GM12878 (cell line): ENCODE measurements around the gene ESRP2. TPM values are rescaled to one million over a fixed set of nuclear protein-coding genes. Genes with fewer than 3 reads are reported as not detected.

Experiments
- ATAC-seq: fragments of 200-7000 bp; cut with Tn5 transposase; 3 replicates; pipeline ENCODE4 v1.9.1; 2020; ENCODE audit warnings: mild to moderate bottlenecking, moderate library complexity
- BruUV-seq: library from RNA; stranded (reverse); fragments of 400-500 nt; replicated peaks from 2 replicates; lab custom pipeline; 2021; lab: Mats Ljungman, UMichigan
- CTCF ChIA-PET: fragments of 300-600 bp; sonication (Branson Sonifier 250); formaldehyde crosslinking; extraction: SDS; loops from one replicate; lab custom pipeline; 2021; ENCODE audit warnings: inconsistent platforms; lab: Yijun Ruan, JAX
- POLR2A ChIA-PET: fragments of 350-600 bp; formaldehyde crosslinking; extraction: SDS; loops from one replicate; lab custom pipeline; 2021; ENCODE audit warnings: inconsistent platforms; lab: Charles Lee
- RAD21 ChIA-PET: fragments of 300-600 bp; sonication (Branson Sonifier 250); formaldehyde crosslinking; loops from one replicate; lab custom pipeline; 2023; ENCODE audit warnings: antibody characterized with exemption; ENCODE audit not compliant: unreplicated experiment; lab: Charles Lee
- SMC1A ChIA-PET: fragments of 300-600 bp; sonication (Branson Sonifier 250); formaldehyde crosslinking; loops from one replicate; lab custom pipeline; 2023; ENCODE audit not compliant: unreplicated experiment, uncharacterized antibody; lab: Charles Lee
- DNase-seq: peaks from one replicate; pipeline ENCODE4 v3.0.0-alpha.2; 2011; ENCODE audit warnings: low read depth, low spot score
- FAIRE-seq: peaks from 3 replicates; lab custom pipeline; 2011; peaks lifted over from hg19 to GRCh38; lab: Jason Lieb, UNC
- H2AFZ ChIP-seq: 2 replicates; pipeline ENCODE4 v1.6.0; 2011; ENCODE audit warnings: low read depth, low read length, control low read depth; ENCODE audit not compliant: control insufficient read depth
- H3K27ac ChIP-seq: 2 replicates; pipeline ENCODE4 v1.5.1; 2011; ENCODE audit warnings: control low read depth; ENCODE audit not compliant: control insufficient read depth, insufficient read depth
- H3K27me3 ChIP-seq, 2 experiments: replicated peaks in 1 of 2; 2 replicates each; pipeline versions ENCODE4 v1.6.0 to v1.6.1; 2011; ENCODE audit warnings: low read length in 1 of 2; ENCODE audit not compliant: control insufficient read depth in 2 of 2, insufficient read depth in 2 of 2
- H3K36me3 ChIP-seq, 2 experiments: 2 replicates each; pipeline ENCODE4 v1.5.1; 2011; ENCODE audit warnings: low read length in 1 of 2; ENCODE audit not compliant: control insufficient read depth in 2 of 2, insufficient read depth in 2 of 2
- H3K4me1 ChIP-seq: 2 replicates; pipeline ENCODE4 v1.6.1; 2011; ENCODE audit warnings: mild to moderate bottlenecking, low read length, moderate library complexity, mixed read lengths; ENCODE audit not compliant: control insufficient read depth, insufficient read depth
- H3K4me2 ChIP-seq: 2 replicates; pipeline ENCODE4 v1.6.0; 2011; ENCODE audit warnings: control low read depth; ENCODE audit not compliant: control insufficient read depth, insufficient read depth
- H3K4me3 ChIP-seq: fragments of 200-600 bp; sonication (generic); 2 replicates; pipeline ENCODE4 v1.5.1; 2016
- H3K79me2 ChIP-seq: 2 replicates; pipeline ENCODE4 v1.6.0; 2011; ENCODE audit warnings: low read length; ENCODE audit not compliant: control insufficient read depth, insufficient read depth
- H3K9ac ChIP-seq: 2 replicates; pipeline ENCODE4 v1.8.0; 2011; ENCODE audit warnings: low read length, control low read depth, mixed read lengths; ENCODE audit not compliant: control insufficient read depth, insufficient read depth
- H3K9me3 ChIP-seq: replicated peaks from 3 replicates; pipeline ENCODE4 v1.5.1; 2011; ENCODE audit warnings: mild to moderate bottlenecking, low read length; ENCODE audit not compliant: control insufficient read depth, insufficient read depth
- H4K20me1 ChIP-seq: 2 replicates; pipeline ENCODE4 v1.6.0; 2011; ENCODE audit not compliant: control insufficient read depth, insufficient read depth
- ETV6 ChIP-seq, 2 experiments: fragments of 450-650 bp in 1 of 2; IDR thresholded peaks in 1 of 2; conservative IDR thresholded peaks in 1 of 2; 2 replicates each; pipeline ENCODE4 v1.6.1; 2014; ENCODE audit warnings: antibody characterized with exemption in 1 of 2, borderline replicate concordance in 1 of 2, low read depth in 1 of 2, mild to moderate bottlenecking in 1 of 2, moderate library complexity in 1 of 2
- PML ChIP-seq: IDR thresholded peaks from 2 replicates; pipeline ENCODE4 v1.6.1; 2012; ENCODE audit warnings: low read length, inconsistent platforms
- RAD21 ChIP-seq: IDR thresholded peaks from 2 replicates; pipeline ENCODE4 v1.6.1; 2011; ENCODE audit warnings: mild to moderate bottlenecking, low read depth, low read length, moderate library complexity; ENCODE audit not compliant: insufficient read depth
- USF1 ChIP-seq: IDR thresholded peaks from 2 replicates; pipeline ENCODE4 v1.6.1; 2011; ENCODE audit warnings: borderline replicate concordance, low read depth, mild to moderate bottlenecking, moderate library complexity, mixed read lengths, low read length; ENCODE audit not compliant: insufficient read depth; ENCODE audit errors: extremely low read length
- ZBTB4 ChIP-seq: fragments of 450-650 bp; formaldehyde crosslinking; IDR thresholded peaks from 2 replicates; pipeline ENCODE4 v1.4.0; 2022; ENCODE audit warnings: mild to moderate bottlenecking, moderate library complexity
- ZSCAN29 ChIP-seq: fragments of 450-650 bp; IDR thresholded peaks from 2 replicates; pipeline ENCODE4 v1.6.1; 2017; ENCODE audit warnings: mild to moderate bottlenecking, moderate library complexity
- WGBS: methylation state at CpG from one replicate; pipeline ENCODE4 v1.1.6; 2016; ENCODE audit warnings: low lambda C conversion rate; ENCODE audit not compliant: insufficient replicate concordance, insufficient coverage; ENCODE audit errors: missing lambda C conversion rate; 5-methylcytosine and 5-hydroxymethylcytosine counted together
- in situ Hi-C: fragments of 300-500 bp; cut with MboI; formaldehyde crosslinking; loops from 9 replicates; pipeline ENCODE4 v1.14.3; 2018; ENCODE audit warnings: mixed read lengths
- intact Hi-C: fragments of 100-400 bp; cut with micrococcal nuclease; formaldehyde crosslinking; loops from one replicate; pipeline ENCODE4 v1.14.2; 2022; ENCODE audit not compliant: unreplicated experiment
- polyA plus RNA-seq, 11 experiments: library from polyadenylated mRNA; depleted of rRNA in 4 of 11; unstranded in 6 of 11; stranded (reverse) in 5 of 11; fragments of >200 nt; fragmentation: Nextera tagmentation in 4 of 11; fragmentation: Illumina TruSeq in 1 of 11; extraction: Ambion mirVana in 4 of 11; extraction: Trizol in 1 of 11; gene quantifications; 1 replicate in 1 of 11; 2 replicates in 10 of 11; pipeline versions ENCODE4 v1.2.1 to v1.2.3, GENCODE V29; 2011 to 2016; ENCODE audit warnings: inconsistent platforms in 2 of 11, missing spikeins in 2 of 11, low read depth in 1 of 11
- total RNA-seq, 4 experiments: library from RNA; depleted of rRNA in 3 of 4; stranded (reverse); fragments of >200 nt in 3 of 4; fragmentation: Illumina TruSeq in 1 of 4; extraction: Trizol in 1 of 4; gene quantifications; 2 replicates each; pipeline versions ENCODE4 v1.2.1 to v1.2.3, GENCODE V29; 2013 to 2021

Gene ESRP2
- total and polyA plus RNA-seq, 10 of the 15 experiments (the other 5 are each of a cell fraction or from before 2014, with no cell fraction given) = 0.04 to 0.64 (median 0.08) TPM; not detected in 3

GRCh38 chr16:68183046-68183445, 52.9 kb downstream of the ESRP2 start:
- 75% methylated on average over 3 of the region's 3 CpGs for WGBS
- ChIA-PET RAD21 (no interaction called here), SMC1A (interaction anchor here (1.4 kb wide), 1 partner anchor 17 kb away, joined by 3 read pairs; no protein-coding TSS in a partner anchor), POLR2A (no interaction called here), CTCF (interaction anchor here (0.6 to 1.0 kb wide), 2 partner anchors 14 to 509 kb away, joined by 3 read pairs; no protein-coding TSS in a partner anchor)
- FAIRE-seq (no peak), ATAC-seq (no peak), DNase-seq (no peak)
- H3K36me3 ChIP-seq = peaks cover 9 to 17% of the 10 kb centered on the region in 2 experiments
- BruUV-seq = no TSS peak
- TF ChIP-seq PML (no peak), ZBTB4 (CRISPR knock-in tag) (no peak), RAD21 (no peak), USF1 (no peak), ETV6 (conservative IDR thresholded peaks at IDR 0.05 in 1 of 2, IDR thresholded peaks at IDR 0.05 in 1 of 2; ENCODE audit: borderline replicate concordance in 1 of 2, low read depth in 1 of 2) (no peak), ZSCAN29 (no peak)
- H3K4me2 ChIP-seq = no peak overlapping the region
- no peak overlapping the region for H3K4me3 ChIP-seq
- H3K27ac ChIP-seq = no peak overlapping the region
- H3K4me1 ChIP-seq = no peaks in the 10 kb centered on the region
- H4K20me1 ChIP-seq = no peaks in the 10 kb centered on the region
- H3K9me3 ChIP-seq = no peaks in the 10 kb centered on the region
- H3K79me2 ChIP-seq = no peaks in the 10 kb centered on the region
- intact Hi-C loops (no loop called here), in situ Hi-C loops (no loop called here)
- no peak overlapping the region for H2AFZ ChIP-seq
- no peaks in the 10 kb centered on the region for H3K27me3 ChIP-seq
- no peak overlapping the region for H3K9ac ChIP-seq
